SK-N-MC (cell line): Measurements from ENCODE around the gene PDE7B.

Experiments
- FOXP2 ChIP-seq: optimal IDR thresholded peaks from 2 replicates; pipeline ENCODE3; 2011; ENCODE audit warnings: mild to moderate bottlenecking, moderate library complexity; ENCODE audit not compliant: insufficient read depth; ENCODE audit errors: extremely low read length, control extremely low read depth
- POLR2AphosphoS5 ChIP-seq: IDR thresholded peaks from 2 replicates; pipeline ENCODE4 v1.6.1; 2012; ENCODE audit warnings: mild to moderate bottlenecking, low read depth, low read length, borderline replicate concordance

DNA sequence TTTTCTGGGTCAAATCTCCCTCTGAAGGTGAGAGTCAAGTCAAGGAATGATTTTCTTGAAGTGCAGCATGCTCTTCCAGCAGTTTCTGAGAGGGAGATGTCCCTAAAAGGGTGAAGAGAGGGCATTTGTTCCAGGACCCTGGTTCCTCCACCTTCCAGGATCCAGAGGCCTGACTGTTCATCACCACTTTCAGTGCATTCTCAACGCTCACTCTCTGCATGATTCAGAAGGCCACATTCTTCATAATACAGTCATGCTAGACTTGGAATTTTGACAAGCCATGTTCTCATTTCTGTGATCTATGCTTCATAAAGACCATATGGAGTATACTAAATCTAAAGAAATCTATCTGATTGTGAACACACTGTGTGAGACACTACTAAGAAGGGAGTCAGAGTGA, 85.1 kb downstream of the PDE7B start:
- TF ChIP-seq POLR2AphosphoS5 (no peak), FOXP2 (no peak)
